WTC11 (cell line): ENCODE results near the gene CCNB1. TPM values are rescaled to one million over a fixed set of nuclear protein-coding genes. Genes with fewer than 3 reads are reported as not detected.

ENCODE experiments used
- ATAC-seq: fragments of 200-7000 bp; cut with Tn5 transposase; 2 replicates; pipeline ENCODE4 v1.10.0; 2021; ENCODE audit warnings: mild to moderate bottlenecking, moderate library complexity
- CTCF ChIA-PET: fragments of 300-600 bp; sonication (Branson Sonifier 250); formaldehyde crosslinking; loops from one replicate; lab custom pipeline; 2021; ENCODE audit warnings: antibody characterized with exemption; lab: Charles Lee
- POLR2A ChIA-PET: fragments of 350-600 bp; sonication (Branson Sonifier 250); formaldehyde crosslinking; loops from one replicate; lab custom pipeline; 2021; ENCODE audit warnings: antibody characterized with exemption; lab: Charles Lee
- DNase-seq: peaks from one replicate; pipeline ENCODE4 v3.0.0; 2021; ENCODE audit warnings: low spot score
- H3K27ac Mint-ChIP-seq: 2 replicates; pipeline ENCODE4 v1.8.0; 2021; ENCODE audit warnings: mixed read lengths
- H3K27me3 Mint-ChIP-seq: 2 replicates; pipeline ENCODE4 v1.8.0; 2021; ENCODE audit warnings: low read depth, mild to moderate bottlenecking, moderate library complexity, mixed read lengths
- H3K36me3 Mint-ChIP-seq: 2 replicates; pipeline ENCODE4 v1.8.0; 2021; ENCODE audit warnings: mixed read lengths
- H3K4me1 Mint-ChIP-seq: 2 replicates; pipeline ENCODE4 v1.8.0; 2022; ENCODE audit warnings: mixed read lengths
- H3K4me3 Mint-ChIP-seq: 2 replicates; pipeline ENCODE4 v1.8.0; 2021; ENCODE audit warnings: mild to moderate bottlenecking, moderate library complexity, mixed read lengths
- H3K9me3 Mint-ChIP-seq: 2 replicates; pipeline ENCODE4 v1.8.0; 2021; ENCODE audit warnings: mixed read lengths
- ARID4B ChIP-seq: sonication (generic); formaldehyde crosslinking; IDR thresholded peaks from 2 replicates; pipeline ENCODE4 v1.8.0; 2023; ENCODE audit warnings: missing genetic modification reagents, mild to moderate bottlenecking, borderline replicate concordance
- ATF1 ChIP-seq: sonication (generic); formaldehyde crosslinking; IDR thresholded peaks from 2 replicates; pipeline ENCODE4 v1.8.1; 2023; ENCODE audit warnings: mild to moderate bottlenecking, moderate library complexity, missing genetic modification reagents
- ELF4 ChIP-seq: sonication (generic); formaldehyde crosslinking; IDR thresholded peaks from 2 replicates; pipeline ENCODE4 v1.8.1; 2022; ENCODE audit warnings: low read depth, mild to moderate bottlenecking, moderate library complexity, missing genetic modification reagents
- EMX1 ChIP-seq: fragments of 250-450 bp; sonication (Bioruptor Pico); IDR thresholded peaks from 2 replicates; pipeline ENCODE4 v1.8.0; 2021; ENCODE audit warnings: mild to moderate bottlenecking
- ERG ChIP-seq: fragments of 250-450 bp; sonication (Bioruptor Pico); IDR thresholded peaks from 2 replicates; pipeline ENCODE4 v1.8.0; 2021; ENCODE audit warnings: mild to moderate bottlenecking
- ESRRA ChIP-seq: sonication (generic); formaldehyde crosslinking; IDR thresholded peaks from 2 replicates; pipeline ENCODE4 v1.8.1; 2022; ENCODE audit warnings: mild to moderate bottlenecking, missing genetic modification reagents, borderline replicate concordance
- GRHL2 ChIP-seq: fragments of 250-450 bp; sonication (Bioruptor Pico); IDR thresholded peaks from 2 replicates; pipeline ENCODE4 v1.8.0; 2022; ENCODE audit warnings: mild to moderate bottlenecking, moderate library complexity; ENCODE audit not compliant: insufficient replicate concordance, severe bottlenecking
- GTF2I ChIP-seq: fragments of 250-450 bp; sonication (Bioruptor Pico); conservative IDR thresholded peaks from 2 replicates; pipeline ENCODE4 v1.4.0; 2021; ENCODE audit warnings: mild to moderate bottlenecking
- JAZF1 ChIP-seq: fragments of 250-450 bp; sonication (Bioruptor Pico); IDR thresholded peaks from 2 replicates; pipeline ENCODE4 v1.9.0; 2021; ENCODE audit warnings: moderate library complexity, mild to moderate bottlenecking, inconsistent platforms
- KAT7 ChIP-seq: sonication (generic); formaldehyde crosslinking; IDR thresholded peaks from 2 replicates; pipeline ENCODE4 v1.8.1; 2023; ENCODE audit warnings: missing genetic modification reagents, mild to moderate bottlenecking, borderline replicate concordance
- NFE2L1 ChIP-seq: sonication (generic); formaldehyde crosslinking; IDR thresholded peaks from 2 replicates; pipeline ENCODE4 v1.8.1; 2023; ENCODE audit warnings: missing genetic modification reagents
- OVOL2 ChIP-seq: fragments of 250-450 bp; sonication (Bioruptor Pico); IDR thresholded peaks from 2 replicates; pipeline ENCODE4 v1.9.0; 2021; ENCODE audit warnings: mild to moderate bottlenecking, borderline replicate concordance
- PREB ChIP-seq: sonication (generic); formaldehyde crosslinking; IDR thresholded peaks from 2 replicates; pipeline ENCODE4 v1.8.1; 2022; ENCODE audit warnings: mild to moderate bottlenecking, missing genetic modification reagents, moderate library complexity, borderline replicate concordance
- RELA ChIP-seq: sonication (generic); formaldehyde crosslinking; IDR thresholded peaks from 2 replicates; pipeline ENCODE4 v1.8.1; 2022; ENCODE audit warnings: missing genetic modification reagents, mild to moderate bottlenecking, borderline replicate concordance
- TCF7 ChIP-seq: sonication (generic); formaldehyde crosslinking; IDR thresholded peaks from 2 replicates; pipeline ENCODE4 v1.8.0; 2022; ENCODE audit warnings: mild to moderate bottlenecking, low read depth, missing genetic modification reagents, moderate library complexity
- ZBTB43 ChIP-seq: sonication (generic); formaldehyde crosslinking; IDR thresholded peaks from 2 replicates; pipeline ENCODE4 v1.8.1; 2023; ENCODE audit warnings: mild to moderate bottlenecking, missing genetic modification reagents
- ZNF281 ChIP-seq: sonication (generic); formaldehyde crosslinking; IDR thresholded peaks from 2 replicates; pipeline ENCODE4 v1.8.0; 2023; ENCODE audit warnings: mild to moderate bottlenecking, missing genetic modification reagents
- total RNA-seq: library from RNA; stranded (reverse); gene quantifications from 3 replicates; pipeline ENCODE4 v1.2.3, GENCODE V29; 2021
- TF ChIP-seq, protein P1 (sequence below): sonication (generic); formaldehyde crosslinking; IDR thresholded peaks from 2 replicates; pipeline ENCODE4 v1.8.1; 2022; ENCODE audit warnings: mild to moderate bottlenecking, moderate library complexity, missing genetic modification reagents
- TF ChIP-seq, protein P2 (sequence below): sonication (generic); formaldehyde crosslinking; IDR thresholded peaks from 2 replicates; pipeline ENCODE4 v1.8.0; 2022; ENCODE audit warnings: mild to moderate bottlenecking, missing genetic modification reagents

Gene CCNB1
- total RNA-seq, 1 experiment from 2014 or later: 312 TPM

GRCh38 chr5:69160651-69161050 lies 6.3 kb upstream of the CCNB1 start (continued):
- no peak for TF ChIP-seq PREB (CRISPR knock-in tag)
- no peak for TF ChIP-seq JAZF1 (CRISPR knock-in tag)
- TF ChIP-seq OVOL2 (CRISPR knock-in tag): no peak
- no peak for TF ChIP-seq RELA (CRISPR knock-in tag)

DNA sequence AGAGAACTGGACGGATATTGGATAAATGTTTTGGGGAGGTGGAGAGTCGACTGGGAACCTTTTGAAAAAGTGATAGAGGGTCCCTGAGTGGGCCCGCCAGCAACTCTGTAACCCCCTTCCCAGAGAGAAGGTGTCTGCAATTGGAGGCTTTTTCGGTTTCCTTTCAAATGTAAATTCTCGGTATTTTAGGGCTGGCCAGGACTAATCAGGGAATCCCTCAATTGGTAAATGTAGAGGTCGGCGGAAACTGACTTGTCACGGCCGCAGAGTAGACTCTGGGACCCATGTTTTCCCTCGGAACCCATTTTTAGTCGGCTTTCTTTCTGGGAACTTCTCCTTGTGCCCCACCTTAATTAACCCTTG lies 524 bp downstream of the CCNB1 start:
- H3K27ac Mint-ChIP-seq: peak overlapping the region; percentile 94
- TF ChIP-seq, protein P1, sequence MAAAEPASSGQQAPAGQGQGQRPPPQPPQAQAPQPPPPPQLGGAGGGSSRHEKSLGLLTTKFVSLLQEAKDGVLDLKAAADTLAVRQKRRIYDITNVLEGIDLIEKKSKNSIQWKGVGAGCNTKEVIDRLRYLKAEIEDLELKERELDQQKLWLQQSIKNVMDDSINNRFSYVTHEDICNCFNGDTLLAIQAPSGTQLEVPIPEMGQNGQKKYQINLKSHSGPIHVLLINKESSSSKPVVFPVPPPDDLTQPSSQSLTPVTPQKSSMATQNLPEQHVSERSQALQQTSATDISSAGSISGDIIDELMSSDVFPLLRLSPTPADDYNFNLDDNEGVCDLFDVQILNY: no peak
- TF ChIP-seq GTF2I (CRISPR knock-in tag): no peak
- TF ChIP-seq, protein P2, sequence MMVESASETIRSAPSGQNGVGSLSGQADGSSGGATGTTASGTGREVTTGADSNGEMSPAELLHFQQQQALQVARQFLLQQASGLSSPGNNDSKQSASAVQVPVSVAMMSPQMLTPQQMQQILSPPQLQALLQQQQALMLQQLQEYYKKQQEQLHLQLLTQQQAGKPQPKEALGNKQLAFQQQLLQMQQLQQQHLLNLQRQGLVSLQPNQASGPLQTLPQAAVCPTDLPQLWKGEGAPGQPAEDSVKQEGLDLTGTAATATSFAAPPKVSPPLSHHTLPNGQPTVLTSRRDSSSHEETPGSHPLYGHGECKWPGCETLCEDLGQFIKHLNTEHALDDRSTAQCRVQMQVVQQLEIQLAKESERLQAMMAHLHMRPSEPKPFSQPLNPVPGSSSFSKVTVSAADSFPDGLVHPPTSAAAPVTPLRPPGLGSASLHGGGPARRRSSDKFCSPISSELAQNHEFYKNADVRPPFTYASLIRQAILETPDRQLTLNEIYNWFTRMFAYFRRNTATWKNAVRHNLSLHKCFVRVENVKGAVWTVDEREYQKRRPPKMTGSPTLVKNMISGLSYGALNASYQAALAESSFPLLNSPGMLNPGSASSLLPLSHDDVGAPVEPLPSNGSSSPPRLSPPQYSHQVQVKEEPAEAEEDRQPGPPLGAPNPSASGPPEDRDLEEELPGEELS: no peak
- no peak for TF ChIP-seq ZNF281
- 0 out of 2 replicates have a peak, but pooled peaks have one; percentile 16 for TF ChIP-seq ATF1 (CRISPR knock-in tag)
- 0 out of 2 replicates have a peak, but pooled peaks have one; percentile 6 for TF ChIP-seq KAT7
- no peak for TF ChIP-seq ELF4 (CRISPR knock-in tag)
- TF ChIP-seq EMX1: 0 out of 2 replicates have a peak, but pooled peaks have one; percentile 21
- TF ChIP-seq TCF7 (CRISPR knock-in tag): no peak
- no peak for TF ChIP-seq ARID4B (CRISPR knock-in tag)
- no peak for TF ChIP-seq ZBTB43
- no peak for TF ChIP-seq ESRRA (CRISPR knock-in tag)
- TF ChIP-seq GRHL2 (CRISPR knock-in tag): no peak
- no peak for TF ChIP-seq ERG (CRISPR knock-in tag)
- TF ChIP-seq NFE2L1 (CRISPR knock-in tag): no peak
- ChIA-PET POLR2A (interaction anchor here (0.8 to 1.6 kb wide), 4 partner anchors 10 to 67 kb away, joined by 3 to 6 read pairs (median 5); partner anchors contain the start of genes CDK7 and CENPH), CTCF (interaction anchor here (1.9 to 2.1 kb wide), 2 partner anchors 74 to 125 kb away, joined by 8 to 22 read pairs; partner anchors contain the start of gene SLC30A5)
- peak overlapping the region; percentile 94 for H3K4me3 Mint-ChIP-seq
- DNase-seq (no peak), ATAC-seq (peak; percentile 2)
- peaks cover 30% of the 10 kb centered on the region for H3K4me1 Mint-ChIP-seq
- H3K27me3 Mint-ChIP-seq: no peaks in the 10 kb centered on the region
- H3K36me3 Mint-ChIP-seq: peaks cover 49% of the 10 kb centered on the region
- H3K9me3 Mint-ChIP-seq: no peaks in the 10 kb centered on the region
